H1 (cell line): Measurements from ENCODE around the gene PTPRD. TPM values are rescaled to one million over a fixed set of nuclear protein-coding genes. Genes with fewer than 3 reads are reported as not detected.

Experiments
- CTCF ChIA-PET: fragments of 300-600 bp; sonication (Branson Sonifier 250); formaldehyde crosslinking; loops from one replicate; lab custom pipeline; 2021; ENCODE audit not compliant: partially characterized antibody; lab: Charles Lee
- POLR2A ChIA-PET: fragments of 300-600 bp; sonication (Branson Sonifier 250); formaldehyde crosslinking; loops from one replicate; lab custom pipeline; 2021; ENCODE audit warnings: inconsistent platforms; ENCODE audit not compliant: partially characterized antibody; lab: Charles Lee
- DNase-seq, 2 experiments: peaks; one replicate each; pipeline versions ENCODE4 v3.0.0 to v3.0.0-alpha.2; 2010 to 2022; ENCODE audit warnings: low spot score in 2 of 2, low read depth in 1 of 2, mixed read lengths in 1 of 2
- FAIRE-seq: peaks from 2 replicates; lab custom pipeline; 2011; peaks lifted over from hg19 to GRCh38; lab: Jason Lieb, UNC
- H2AFZ ChIP-seq: 2 replicates; pipeline ENCODE4 v1.8.1; 2012; ENCODE audit warnings: low read length, inconsistent platforms
- H2AK5ac ChIP-seq: 2 replicates; pipeline ENCODE4 v1.6.1; 2013; ENCODE audit warnings: low read depth, low read length
- H2BK120ac ChIP-seq: replicated peaks from 2 replicates; pipeline ENCODE3; 2013; ENCODE audit warnings: low read depth, low read length, inconsistent platforms
- H2BK12ac ChIP-seq: 2 replicates; pipeline ENCODE4 v1.6.1; 2013; ENCODE audit warnings: low read depth, low read length
- H2BK15ac ChIP-seq: 2 replicates; pipeline ENCODE4 v1.6.1; 2013; ENCODE audit warnings: low read length
- H2BK20ac ChIP-seq: 2 replicates; pipeline ENCODE4 v1.6.1; 2013; ENCODE audit warnings: low read length
- H2BK5ac ChIP-seq: 2 replicates; pipeline ENCODE4 v1.6.1; 2013; ENCODE audit warnings: low read depth, low read length
- H3K14ac ChIP-seq: 2 replicates; pipeline ENCODE4 v1.6.1; 2013; ENCODE audit warnings: inconsistent platforms; ENCODE audit not compliant: insufficient read length
- H3K18ac ChIP-seq: 2 replicates; pipeline ENCODE4 v1.6.1; 2013; ENCODE audit warnings: low read length; ENCODE audit errors: extremely low read depth
- H3K23ac ChIP-seq: 2 replicates; pipeline ENCODE4 v1.6.1; 2013; ENCODE audit warnings: inconsistent platforms; ENCODE audit not compliant: insufficient read length
- H3K23me2 ChIP-seq: 2 replicates; pipeline ENCODE4 v1.6.1; 2013; ENCODE audit warnings: low read depth, low read length
- H3K27ac ChIP-seq: 2 replicates; pipeline ENCODE4 v1.6.1; 2011; ENCODE audit warnings: low read depth, low read length, inconsistent platforms
- H3K27me3 ChIP-seq, 4 experiments: replicated peaks in 1 of 4; 1 replicate in 1 of 4; 2 replicates in 3 of 4; pipeline versions ENCODE4 v1.6.1 to v1.8.1; 2011 to 2013; ENCODE audit warnings: low read length in 3 of 4, mild to moderate bottlenecking in 3 of 4, inconsistent platforms in 2 of 4, mixed read lengths in 2 of 4, moderate library complexity in 1 of 4; ENCODE audit not compliant: control insufficient read depth in 3 of 4, insufficient read depth in 3 of 4; ENCODE audit errors: extremely low read depth in 1 of 4
- H3K36me3 ChIP-seq, 4 experiments: 2 replicates each; pipeline versions ENCODE4 v1.6.1 to v1.8.1; 2011 to 2013; ENCODE audit warnings: mild to moderate bottlenecking in 4 of 4, low read length in 3 of 4, moderate library complexity in 2 of 4, control low read depth in 1 of 4, inconsistent platforms in 1 of 4; ENCODE audit not compliant: insufficient read depth in 4 of 4, control insufficient read depth in 2 of 4
- H3K4ac ChIP-seq: replicated peaks from 2 replicates; pipeline ENCODE3; 2013; ENCODE audit warnings: low read length, low read depth, mixed read lengths, inconsistent platforms; ENCODE audit not compliant: insufficient read length
- H3K4me1 ChIP-seq, 4 experiments: replicated peaks in 1 of 4; 1 replicate in 1 of 4; 2 replicates in 3 of 4; pipeline versions ENCODE4 v1.6.1 to v1.8.1; 2011 to 2013; ENCODE audit warnings: low read length in 3 of 4, inconsistent platforms in 2 of 4, mixed read lengths in 1 of 4; ENCODE audit not compliant: insufficient read depth in 4 of 4, control insufficient read depth in 3 of 4
- H3K4me2 ChIP-seq, 2 experiments: 2 replicates each; pipeline versions ENCODE4 v1.6.1 to v1.8.1; 2011 to 2013; ENCODE audit warnings: low read depth in 2 of 2, low read length in 2 of 2, control low read depth in 1 of 2, inconsistent platforms in 1 of 2, mild to moderate bottlenecking in 1 of 2; ENCODE audit not compliant: insufficient read depth in 1 of 2
- H3K4me3 ChIP-seq, 4 experiments: fragments of 200-600, 300-600 bp in 1 of 4; sonication (generic), shearing (Covaris generic), sonication (Bioruptor Twin) in 1 of 4; 2 replicates each; pipeline versions ENCODE4 v1.5.1 to v1.8.1; 2011 to 2016; ENCODE audit warnings: low read length in 4 of 4, low read depth in 3 of 4, control low read depth in 2 of 4, inconsistent platforms in 2 of 4, mild to moderate bottlenecking in 2 of 4, mixed read lengths in 1 of 4, moderate library complexity in 1 of 4; ENCODE audit not compliant: insufficient read depth in 2 of 4; ENCODE audit errors: extremely low read depth in 1 of 4
- H3K56ac ChIP-seq: replicated peaks from 2 replicates; pipeline ENCODE3; 2013; ENCODE audit warnings: low read depth, mild to moderate bottlenecking, mixed read lengths, low read length, inconsistent platforms; ENCODE audit not compliant: insufficient read length
- H3K79me1 ChIP-seq: 2 replicates; pipeline ENCODE4 v1.6.1; 2013; ENCODE audit warnings: low read depth, low read length, control low read depth
- H3K79me2 ChIP-seq, 2 experiments: 2 replicates each; pipeline versions ENCODE4 v1.6.1 to v1.8.1; 2012 to 2013; ENCODE audit warnings: low read length in 2 of 2, mild to moderate bottlenecking in 2 of 2, inconsistent platforms in 1 of 2; ENCODE audit not compliant: insufficient read depth in 2 of 2, control insufficient read depth in 1 of 2
- H3K9ac ChIP-seq, 4 experiments: replicated peaks in 1 of 4; 1 replicate in 1 of 4; 2 replicates in 3 of 4; pipeline versions ENCODE4 v1.6.1 to v1.8.1; 2011 to 2013; ENCODE audit warnings: low read depth in 3 of 4, low read length in 3 of 4, control low read depth in 2 of 4, mild to moderate bottlenecking in 2 of 4, moderate library complexity in 2 of 4, inconsistent platforms in 1 of 4; ENCODE audit errors: extremely low read depth in 1 of 4
- H3K9me3 ChIP-seq, 2 experiments: 2 replicates each; pipeline versions ENCODE4 v1.6.1 to v1.8.1; 2012 to 2013; ENCODE audit warnings: mild to moderate bottlenecking in 2 of 2, moderate library complexity in 2 of 2, control low read depth in 1 of 2, inconsistent platforms in 1 of 2, low read depth in 1 of 2, low read length in 1 of 2, mixed read lengths in 1 of 2; ENCODE audit not compliant: insufficient read depth in 2 of 2
- H4K20me1 ChIP-seq, 2 experiments: replicated peaks in 1 of 2; 2 replicates each; pipeline versions ENCODE3 to v1.8.1; 2011 to 2013; ENCODE audit warnings: inconsistent platforms in 2 of 2, low read length in 2 of 2, mild to moderate bottlenecking in 1 of 2; ENCODE audit not compliant: insufficient read depth in 2 of 2, control insufficient read depth in 1 of 2
- H4K5ac ChIP-seq: 2 replicates; pipeline ENCODE4 v1.6.1; 2013; ENCODE audit warnings: low read length, low read depth, mixed read lengths, inconsistent platforms; ENCODE audit not compliant: insufficient read length
- H4K8ac ChIP-seq: 2 replicates; pipeline ENCODE4 v1.8.0; 2013; ENCODE audit warnings: mild to moderate bottlenecking, moderate library complexity, low read length, inconsistent platforms; ENCODE audit not compliant: insufficient read depth; ENCODE audit errors: extremely low read depth
- H4K91ac ChIP-seq: replicated peaks from 2 replicates; pipeline ENCODE3; 2013; ENCODE audit warnings: low read length, mixed read lengths, inconsistent platforms; ENCODE audit not compliant: insufficient read length
- KDM4A ChIP-seq: IDR thresholded peaks from one replicate; pipeline ENCODE4 v1.7.1; 2012; ENCODE audit warnings: low read depth, mild to moderate bottlenecking, moderate library complexity, low read length, inconsistent platforms; ENCODE audit not compliant: severe bottlenecking
- TAF1 ChIP-seq: IDR thresholded peaks from 2 replicates; pipeline ENCODE4 v1.6.1; 2011; ENCODE audit warnings: mild to moderate bottlenecking, low read depth, low read length
- WGBS, 2 experiments: shearing (Covaris generic) in 1 of 2; methylation state at CpG; one replicate each; pipeline versions ENCODE4 v1.1.6 to v1.1.7; 2013 to 2015; ENCODE audit warnings: low lambda C conversion rate in 2 of 2, mixed read lengths in 2 of 2, inconsistent platforms in 1 of 2, low coverage in 1 of 2, missing lambda C conversion rate in 1 of 2; ENCODE audit not compliant: insufficient replicate concordance in 2 of 2, insufficient coverage in 1 of 2, insufficient read length in 1 of 2; ENCODE audit errors: extremely low coverage in 1 of 2, missing lambda C conversion rate in 1 of 2; 5-methylcytosine and 5-hydroxymethylcytosine counted together
- polyA plus RNA-seq, 7 experiments: library from polyadenylated mRNA; depleted of rRNA in 3 of 7; stranded (reverse) in 5 of 7; unstranded in 2 of 7; fragments of >200 nt in 5 of 7; fragments of 200-250 nt in 2 of 7; gene quantifications; 1 replicate in 5 of 7; 2 replicates in 1 of 7; 4 replicates in 1 of 7; pipeline versions ENCODE4 v1.2.1 to v1.2.3, GENCODE V29; 2011 to 2013; ENCODE audit warnings: missing spikeins in 2 of 7, mixed read lengths in 2 of 7
- total RNA-seq: library from RNA; stranded (reverse); fragmentation: NEBNext Ultra II Directional; extraction: Animal tissue kit (Norgen Biotek cat#: 25700); gene quantifications from 2 replicates; pipeline ENCODE4 v1.2.1, GENCODE V29; 2021

The PTPRD gene
- total and polyA plus RNA-seq, 2 of the 8 experiments (the other 6 are each of a cell fraction or from before 2014, with no cell fraction given), result 17.2 to 77.0 TPM

GRCh38 chr9:8419596-8420275 is 2193.1 kb downstream of the PTPRD start:
- H2BK15ac ChIP-seq, result no peak overlapping the region
- no peak overlapping the region for H4K8ac ChIP-seq
- TF ChIP-seq TAF1 (no peak), KDM4A (no peak)
- no peaks in the 10 kb centered on the region for H4K20me1 ChIP-seq
- H2BK12ac ChIP-seq, result no peak overlapping the region
- no peak overlapping the region for H2BK120ac ChIP-seq
- WGBS, 2 experiments, result 92% methylated on average over 3 of the region's 3 CpGs; no CpG with 5 or more reads in 1 of the 2 experiments
- no peak overlapping the region for H3K4me2 ChIP-seq
- no peak overlapping the region for H3K14ac ChIP-seq
- peaks cover 0 to 2% (median 0%) of the 10 kb centered on the region in 4 experiments; a peak in 2 of 7 replicates for H3K4me1 ChIP-seq
- H3K18ac ChIP-seq, result no peak overlapping the region
- H3K27ac ChIP-seq, result no peak overlapping the region
- H2BK5ac ChIP-seq, result no peak overlapping the region
- no peak overlapping the region for H3K56ac ChIP-seq
- H2BK20ac ChIP-seq, result no peak overlapping the region
- no peak overlapping the region for H2AFZ ChIP-seq
- ChIA-PET POLR2A (no interaction called here), CTCF (interaction anchor here (0.6 to 1.3 kb wide), 2 partner anchors 13 to 1299 kb away, joined by 3 to 6 read pairs; no protein-coding TSS in a partner anchor)
- no peak overlapping the region for H3K4ac ChIP-seq
- no peaks in the 10 kb centered on the region for H3K79me1 ChIP-seq
- DNase-seq (no peak), FAIRE-seq (no peak)
- H3K36me3 ChIP-seq, result no peaks in the 10 kb centered on the region
- no peaks in the 10 kb centered on the region for H3K27me3 ChIP-seq
- H3K23me2 ChIP-seq, result no peaks in the 10 kb centered on the region; the same call in 1 of the 2 replicates
- H3K23ac ChIP-seq, result no peak overlapping the region
- H3K79me2 ChIP-seq, result no peaks in the 10 kb centered on the region
- no peak overlapping the region for H3K4me3 ChIP-seq
- no peak overlapping the region for H3K9ac ChIP-seq
- H3K9me3 ChIP-seq, result no peaks in the 10 kb centered on the region
- H4K91ac ChIP-seq, result no peak overlapping the region
- no peak overlapping the region for H2AK5ac ChIP-seq
- H4K5ac ChIP-seq, result no peak overlapping the region
